ENCODE results near the gene IL1RAPL1. TPM values are rescaled to one million over a fixed set of nuclear protein-coding genes. Genes with fewer than 3 reads are reported as not detected.
A peak's percentile ranks its signal among the peaks of the same experiment; 100 is the strongest.

The IL1RAPL1 gene
- total RNA-seq, 1 donor from 2014 or later, result 0.16 TPM

GRCh38 chrX:29547877-29548276, 960.6 kb downstream of the IL1RAPL1 start:
- H4K20me1 ChIP-seq (ENCODE audit: insufficient read depth, low read length), result no peaks in the 10 kb centered on the region
- no peaks in the 10 kb centered on the region for H3K9me3 Mint-ChIP-seq (ENCODE audit: unreplicated experiment)

GRCh38 chrX:29553542-29553941, 966.3 kb downstream of the IL1RAPL1 start:
- no peak overlapping the region for H3K9ac ChIP-seq (ENCODE audit: low read length)
- H3K4me1 ChIP-seq (ENCODE audit: insufficient read depth, low read length), result no peaks in the 10 kb centered on the region
- no peak overlapping the region for H3K4me2 ChIP-seq (ENCODE audit: low read length)
- no peak for FAIRE-seq
- no peak overlapping the region for H3K27ac Mint-ChIP-seq (ENCODE audit: unreplicated experiment)
- H3K79me2 ChIP-seq (ENCODE audit: insufficient read depth, low read length), result no peaks in the 10 kb centered on the region
- no peaks in the 10 kb centered on the region for H3K27me3 Mint-ChIP-seq (ENCODE audit: low read depth, unreplicated experiment)
- no peaks in the 10 kb centered on the region for H3K27me3 ChIP-seq (ENCODE audit: insufficient read depth, low read length)
- H3K4me3 ChIP-seq (ENCODE audit: insufficient read depth, low read depth, low read length), result no peak overlapping the region
- no peak for TF ChIP-seq EZH2 (IDR thresholded peaks at IDR 0.05; ENCODE audit: insufficient read depth, low read length)
- TF ChIP-seq CTCF (IDR thresholded peaks at IDR 0.05; ENCODE audit: insufficient read depth, low read depth, low read length), result no peak
- no peak overlapping the region for H3K4me3 Mint-ChIP-seq (ENCODE audit: unreplicated experiment)
- H3K4me1 Mint-ChIP-seq (ENCODE audit: low read depth, unreplicated experiment), result peaks cover 2% of the 10 kb centered on the region
- no peaks in the 10 kb centered on the region for H3K9me3 Mint-ChIP-seq (ENCODE audit: unreplicated experiment)
- no peak for DNase-seq (ENCODE audit: low read depth)
- H3K36me3 Mint-ChIP-seq (ENCODE audit: low read depth, unreplicated experiment), result no peaks in the 10 kb centered on the region
- H3K9me3 ChIP-seq (ENCODE audit: insufficient read depth, low read depth, low read length), result no peaks in the 10 kb centered on the region
- no peaks in the 10 kb centered on the region for H3K36me3 ChIP-seq (ENCODE audit: insufficient read depth, low read length)
- H2AFZ ChIP-seq (ENCODE audit: low read depth, low read length), result no peak overlapping the region
- H3K27ac ChIP-seq (ENCODE audit: low read depth, low read length), result no peak overlapping the region
- H4K20me1 ChIP-seq (ENCODE audit: insufficient read depth, low read length), result no peaks in the 10 kb centered on the region

More at GRCh38 chrX:29547877-29548276, 960.6 kb downstream of the IL1RAPL1 start:
- peak; percentile 95 for FAIRE-seq
- H3K79me2 ChIP-seq (ENCODE audit: insufficient read depth, low read length), result no peaks in the 10 kb centered on the region
- Mint-ChIP-seq H3K27me3 (ENCODE audit: low read depth, unreplicated experiment) (no peaks in the 10 kb centered on the region), H3K4me3 (ENCODE audit: unreplicated experiment) (no peak overlapping the region), H3K4me1 (ENCODE audit: low read depth, unreplicated experiment) (no peaks in the 10 kb centered on the region), H3K27ac (ENCODE audit: unreplicated experiment) (no peak overlapping the region), H3K36me3 (ENCODE audit: low read depth, unreplicated experiment) (no peaks in the 10 kb centered on the region)
- H3K4me1 ChIP-seq (ENCODE audit: insufficient read depth, low read length), result no peaks in the 10 kb centered on the region
- no peaks in the 10 kb centered on the region for H3K9me3 ChIP-seq (ENCODE audit: insufficient read depth, low read depth, low read length)
- H3K9ac ChIP-seq (ENCODE audit: low read length), result no peak overlapping the region
- DNase-seq (ENCODE audit: low read depth), result no peak
- no peaks in the 10 kb centered on the region for H3K36me3 ChIP-seq (ENCODE audit: insufficient read depth, low read length)
- no peak overlapping the region for H3K27ac ChIP-seq (ENCODE audit: low read depth, low read length)
- H3K27me3 ChIP-seq (ENCODE audit: insufficient read depth, low read length), result no peaks in the 10 kb centered on the region
- no peak overlapping the region for H3K4me2 ChIP-seq (ENCODE audit: low read length)
- H2AFZ ChIP-seq (ENCODE audit: low read depth, low read length), result no peak overlapping the region
- H3K4me3 ChIP-seq (ENCODE audit: insufficient read depth, low read depth, low read length), result no peak overlapping the region
- TF ChIP-seq EZH2 (IDR thresholded peaks at IDR 0.05; ENCODE audit: insufficient read depth, low read length) (no peak), CTCF (IDR thresholded peaks at IDR 0.05; ENCODE audit: insufficient read depth, low read depth, low read length) (no peak)

GRCh38 chrX:29555465-29556091, 968.3 kb downstream of the IL1RAPL1 start:
- no peak overlapping the region for H3K4me3 Mint-ChIP-seq (ENCODE audit: unreplicated experiment)
- H3K79me2 ChIP-seq (ENCODE audit: insufficient read depth, low read length), result no peaks in the 10 kb centered on the region
- no peak overlapping the region for H2AFZ ChIP-seq (ENCODE audit: low read depth, low read length)
- H3K4me2 ChIP-seq (ENCODE audit: low read length), result no peak overlapping the region
- peaks cover 2% of the 10 kb centered on the region for H3K4me1 Mint-ChIP-seq (ENCODE audit: low read depth, unreplicated experiment)
- H3K36me3 Mint-ChIP-seq (ENCODE audit: low read depth, unreplicated experiment), result no peaks in the 10 kb centered on the region
- H3K9me3 ChIP-seq (ENCODE audit: insufficient read depth, low read depth, low read length), result no peaks in the 10 kb centered on the region
- no peaks in the 10 kb centered on the region for H3K27me3 Mint-ChIP-seq (ENCODE audit: low read depth, unreplicated experiment)
- H3K4me3 ChIP-seq (ENCODE audit: insufficient read depth, low read depth, low read length), result no peak overlapping the region
- H3K4me1 ChIP-seq (ENCODE audit: insufficient read depth, low read length), result no peaks in the 10 kb centered on the region
- no peak overlapping the region for H3K27ac Mint-ChIP-seq (ENCODE audit: unreplicated experiment)
- FAIRE-seq (peak; percentile 96), DNase-seq (ENCODE audit: low read depth) (peak; percentile 20)
- TF ChIP-seq CTCF (IDR thresholded peaks at IDR 0.05; ENCODE audit: insufficient read depth, low read depth, low read length) (no peak), EZH2 (IDR thresholded peaks at IDR 0.05; ENCODE audit: insufficient read depth, low read length) (no peak)
- H3K27me3 ChIP-seq (ENCODE audit: insufficient read depth, low read length), result no peaks in the 10 kb centered on the region
- H3K36me3 ChIP-seq (ENCODE audit: insufficient read depth, low read length), result no peaks in the 10 kb centered on the region
- H4K20me1 ChIP-seq (ENCODE audit: insufficient read depth, low read length), result no peaks in the 10 kb centered on the region
- no peak overlapping the region for H3K9ac ChIP-seq (ENCODE audit: low read length)
- peaks cover 3% of the 10 kb centered on the region for H3K9me3 Mint-ChIP-seq (ENCODE audit: unreplicated experiment)
- no peak overlapping the region for H3K27ac ChIP-seq (ENCODE audit: low read depth, low read length)
